Neuronal stem cell (in vitro differentiated cells): Measurements from ENCODE around the gene GAN.

Experiments
- DNase-seq: peaks from one replicate; pipeline ENCODE4 v3.0.0-alpha.2; 2013; ENCODE audit warnings: low spot score
- H2AFZ ChIP-seq: one replicate; pipeline ENCODE4 v1.6.1; 2013; ENCODE audit warnings: mild to moderate bottlenecking, low read length, inconsistent platforms
- H2AK5ac ChIP-seq: 2 replicates; pipeline ENCODE4 v1.6.1; 2013; ENCODE audit warnings: low read depth, mild to moderate bottlenecking, inconsistent platforms, low read length, moderate library complexity, mixed read lengths
- H2BK120ac ChIP-seq: 2 replicates; pipeline ENCODE4 v1.6.1; 2013; ENCODE audit warnings: low read depth, mild to moderate bottlenecking, inconsistent platforms, low read length, moderate library complexity, mixed read lengths
- H2BK12ac ChIP-seq: one replicate; pipeline ENCODE4 v1.6.1; 2013; ENCODE audit warnings: low read length, inconsistent platforms
- H2BK15ac ChIP-seq: 2 replicates; pipeline ENCODE4 v1.6.1; 2013; ENCODE audit warnings: mild to moderate bottlenecking, low read length, inconsistent platforms, mixed read lengths
- H2BK5ac ChIP-seq: one replicate; pipeline ENCODE4 v1.6.1; 2013; ENCODE audit warnings: inconsistent platforms, mild to moderate bottlenecking, low read length, moderate library complexity
- H3K14ac ChIP-seq: one replicate; pipeline ENCODE4 v1.6.1; 2013; ENCODE audit warnings: low read length, inconsistent platforms
- H3K18ac ChIP-seq: 2 replicates; pipeline ENCODE4 v1.6.1; 2013; ENCODE audit warnings: low read length, inconsistent platforms
- H3K23ac ChIP-seq: 2 replicates; pipeline ENCODE4 v1.6.1; 2013; ENCODE audit warnings: low read depth, mild to moderate bottlenecking, mixed read lengths, low read length, inconsistent platforms; ENCODE audit not compliant: poor library complexity
- H3K27ac ChIP-seq: replicated peaks from 3 replicates; pipeline ENCODE4 v1.5.1; 2013; ENCODE audit warnings: low read length, inconsistent platforms
- H3K27me3 ChIP-seq, 3 experiments: 2 replicates each; pipeline ENCODE4 v1.6.1; 2013; ENCODE audit warnings: low read length in 3 of 3, mild to moderate bottlenecking in 2 of 3, inconsistent platforms in 1 of 3, low read depth in 1 of 3, mixed read lengths in 1 of 3, moderate library complexity in 1 of 3; ENCODE audit not compliant: control insufficient read depth in 3 of 3, insufficient read depth in 3 of 3
- H3K36me3 ChIP-seq, 2 donors: replicated peaks in 1 of 2; 2 replicates each; pipeline ENCODE4 v1.6.1; 2013; ENCODE audit warnings: low read length in 2 of 2; ENCODE audit not compliant: control insufficient read depth in 2 of 2, insufficient read depth in 2 of 2
- H3K4ac ChIP-seq: 2 replicates; pipeline ENCODE4 v1.6.1; 2013; ENCODE audit warnings: inconsistent platforms, mild to moderate bottlenecking, low read length, moderate library complexity
- H3K4me1 ChIP-seq, 2 donors: 1 replicate in 1 of 2; 2 replicates in 1 of 2; pipeline ENCODE4 v1.6.1; 2013; ENCODE audit warnings: low read length in 2 of 2, low read depth in 1 of 2; ENCODE audit not compliant: control insufficient read depth in 2 of 2, insufficient read depth in 1 of 2
- H3K4me2 ChIP-seq: one replicate; pipeline ENCODE4 v1.6.1; 2013; ENCODE audit warnings: mild to moderate bottlenecking, low read length, inconsistent platforms; ENCODE audit not compliant: insufficient read depth, poor library complexity, severe bottlenecking
- H3K4me3 ChIP-seq, 2 donors: 2 replicates each; pipeline ENCODE4 v1.5.1; 2013; ENCODE audit warnings: low read length in 2 of 2, mild to moderate bottlenecking in 2 of 2, inconsistent platforms in 1 of 2, moderate library complexity in 1 of 2
- H3K79me1 ChIP-seq: one replicate; pipeline ENCODE4 v1.6.1; 2013; ENCODE audit warnings: low read depth, mild to moderate bottlenecking, inconsistent platforms, low read length, moderate library complexity
- H3K9ac ChIP-seq: one replicate; pipeline ENCODE4 v1.6.1; 2013; ENCODE audit warnings: mild to moderate bottlenecking, low read depth, low read length, inconsistent platforms; ENCODE audit not compliant: poor library complexity
- H3K9me3 ChIP-seq, 2 donors: replicated peaks in 1 of 2; 2 replicates each; pipeline versions ENCODE3 to v1.6.1; 2013; ENCODE audit warnings: low read length in 2 of 2, mild to moderate bottlenecking in 2 of 2, inconsistent platforms in 1 of 2, low read depth in 1 of 2, mixed read lengths in 1 of 2, moderate library complexity in 1 of 2; ENCODE audit not compliant: control insufficient read depth in 2 of 2, insufficient read depth in 1 of 2
- H4K8ac ChIP-seq: one replicate; pipeline ENCODE4 v1.6.1; 2013; ENCODE audit warnings: low read depth, mild to moderate bottlenecking, inconsistent platforms, low read length, moderate library complexity
- H4K91ac ChIP-seq: one replicate; pipeline ENCODE4 v1.6.1; 2013; ENCODE audit warnings: low read length, low read depth, mild to moderate bottlenecking, inconsistent platforms; ENCODE audit not compliant: poor library complexity
- WGBS, 2 donors: extraction: QIAGEN DNeasy Blood & Tissue Kit; methylation state at CpG; one replicate each; pipeline ENCODE4 v1.1.7; 2013; ENCODE audit warnings: missing lambda C conversion rate in 2 of 2, mixed read lengths in 1 of 2; ENCODE audit not compliant: insufficient read length in 2 of 2, insufficient replicate concordance in 1 of 2; ENCODE audit errors: extremely low coverage in 2 of 2; 5-methylcytosine and 5-hydroxymethylcytosine counted together

The GAN gene

GRCh38 chr16:81431554-81432353 lies 117.0 kb downstream of the GAN start:
- H3K27ac ChIP-seq: no peak overlapping the region

GRCh38 chr16:81432937-81433557 lies 118.3 kb downstream of the GAN start:
- peaks cover 0 to 15% (median 2%) of the 10 kb centered on the region in 3 experiments for H3K27me3 ChIP-seq
- no peaks in the 10 kb centered on the region for H3K9me3 ChIP-seq
- no peak overlapping the region for H4K91ac ChIP-seq
- H3K27ac ChIP-seq: no peak overlapping the region
- H3K18ac ChIP-seq: peak overlapping the region; percentile 65
- H3K4me3 ChIP-seq: no peak overlapping the region
- H2BK15ac ChIP-seq: no peak overlapping the region
- H3K9ac ChIP-seq: no peak overlapping the region
- DNase-seq: no peak
- no peaks in the 10 kb centered on the region for H3K79me1 ChIP-seq
- no peak overlapping the region for H3K23ac ChIP-seq
- H3K4me2 ChIP-seq: no peak overlapping the region
- H2BK5ac ChIP-seq: no peak overlapping the region
- H3K4ac ChIP-seq: no peak overlapping the region
- H2BK120ac ChIP-seq: no peak overlapping the region
- H2AK5ac ChIP-seq: no peak overlapping the region
- no peak overlapping the region for H4K8ac ChIP-seq
- H3K14ac ChIP-seq: no peak overlapping the region
- no CpG with 5 or more reads among the region's 14 CpGs for WGBS, 2 donors
- H3K4me1 ChIP-seq: peaks cover 10 to 16% of the 10 kb centered on the region in 2 donors
- H3K36me3 ChIP-seq: no peaks in the 10 kb centered on the region
- no peak overlapping the region for H2BK12ac ChIP-seq
- H2AFZ ChIP-seq: peak overlapping the region; percentile 84

More at GRCh38 chr16:81431554-81432353, 117.0 kb downstream of the GAN start:
- no CpG with 5 or more reads among the region's 23 CpGs for WGBS, 2 donors
- Histone ChIP-seq H3K4me3 (no peak overlapping the region), H3K36me3 (no peaks in the 10 kb centered on the region), H2BK5ac (no peak overlapping the region), H2AFZ (peak overlapping the region; percentile 80), H3K4ac (no peak overlapping the region), H3K4me2 (no peak overlapping the region), H2BK12ac (no peak overlapping the region), H4K8ac (no peak overlapping the region), H3K18ac (peak overlapping the region; percentile 38), H3K9me3 (peaks cover 0 to 2% of the 10 kb centered on the region in 2 donors), H3K4me1 (peaks cover 10 to 16% of the 10 kb centered on the region in 2 donors), H2AK5ac (no peak overlapping the region), H3K23ac (no peak overlapping the region), H3K27me3 (peaks cover 0 to 13% (median 2%) of the 10 kb centered on the region in 3 experiments), H3K14ac (no peak overlapping the region), H4K91ac (no peak overlapping the region), H3K79me1 (no peaks in the 10 kb centered on the region), H3K9ac (no peak overlapping the region), H2BK120ac (no peak overlapping the region), H2BK15ac (no peak overlapping the region)
- no peak for DNase-seq

GRCh38 chr16:81435103-81435502 lies 120.3 kb downstream of the GAN start:
- Histone ChIP-seq H2BK5ac (no peak overlapping the region), H3K36me3 (no peaks in the 10 kb centered on the region), H3K14ac (no peak overlapping the region), H3K18ac (no peak overlapping the region), H3K9ac (no peak overlapping the region), H2BK120ac (no peak overlapping the region), H4K91ac (no peak overlapping the region), H3K4me3 (no peak overlapping the region), H4K8ac (no peak overlapping the region), H3K79me1 (no peaks in the 10 kb centered on the region), H3K27ac (no peak overlapping the region), H3K23ac (no peak overlapping the region), H3K4me2 (no peak overlapping the region), H2AFZ (no peak overlapping the region), H2BK12ac (no peak overlapping the region), H3K4ac (no peak overlapping the region), H2BK15ac (no peak overlapping the region), H3K4me1 (peaks cover 6 to 16% of the 10 kb centered on the region in 2 donors), H3K27me3 (peaks cover 0 to 15% (median 0%) of the 10 kb centered on the region in 3 experiments), H2AK5ac (no peak overlapping the region), H3K9me3 (no peaks in the 10 kb centered on the region)
- DNase-seq: no peak
- no CpG with 5 or more reads among the region's 3 CpGs for WGBS, 2 donors

- Histone ChIP-seq H4K8ac (no peak overlapping the region), H3K27ac (no peak overlapping the region), H3K79me1 (no peaks in the 10 kb centered on the region), H2AFZ (no peak overlapping the region), H3K4ac (no peak overlapping the region), H3K23ac (no peak overlapping the region), H3K18ac (no peak overlapping the region), H4K91ac (no peak overlapping the region), H2BK15ac (no peak overlapping the region), H2BK5ac (no peak overlapping the region), H3K4me1 (peaks cover 6 to 16% of the 10 kb centered on the region in 2 donors), H3K4me3 (no peak overlapping the region), H2AK5ac (no peak overlapping the region), H3K27me3 (peaks cover 0 to 16% (median 0%) of the 10 kb centered on the region in 3 experiments), H2BK120ac (no peak overlapping the region), H3K9me3 (no peaks in the 10 kb centered on the region), H3K9ac (no peak overlapping the region), H3K4me2 (no peak overlapping the region), H3K36me3 (no peaks in the 10 kb centered on the region), H3K14ac (no peak overlapping the region), H2BK12ac (no peak overlapping the region)
- DNase-seq: no peak
- no CpG with 5 or more reads among the region's 2 CpGs for WGBS, 2 donors
These were observed 120.8 kb downstream of the GAN start for GRCh38 chr16:81435567-81435966.
